ENCODE results near the gene BHLHA9. TPM values are rescaled to one million over a fixed set of nuclear protein-coding genes. Genes with fewer than 3 reads are reported as not detected.

The BHLHA9 gene
- total RNA-seq (2014; rRNA removed; shearing (Covaris generic)) = not detected in 2 replicates

GRCh38 chr17:1270210-1271029, at the start of gene BHLHA9:
Gene BHLHA9 (plus strand): TSS chr17:1270444. CDS start chr17:1270564, 120 bp downstream.

Other genes starting within 250 kb of the BHLHA9 start
- gene ABR, start 90.5 kb upstream of the BHLHA9 start, total RNA-seq (2014; rRNA removed; shearing (Covaris generic)) = 85.2 and 92.0 TPM in 2 replicates
- gene TRARG1, start 9.2 kb downstream of the BHLHA9 start, total RNA-seq (2014; rRNA removed; shearing (Covaris generic)) = not detected in 2 replicates
- 480 and 534 TPM in 2 replicates for gene YWHAE, start 129.8 kb downstream of the BHLHA9 start, total RNA-seq (2014; rRNA removed; shearing (Covaris generic))
- 46.2 and 47.9 TPM in 2 replicates for gene CRK, start 185.8 kb downstream of the BHLHA9 start, total RNA-seq (2014; rRNA removed; shearing (Covaris generic))
- gene MYO1C, start 222.2 kb downstream of the BHLHA9 start, total RNA-seq (2014; rRNA removed; shearing (Covaris generic)) = 104 and 107 TPM in 2 replicates
- 61.0 and 73.0 TPM in 2 replicates for gene INPP5K, start 246.2 kb downstream of the BHLHA9 start, total RNA-seq (2014; rRNA removed; shearing (Covaris generic))

Data from A375 (cell line).